ENCODE measurements around the gene PYDC1. TPM values are rescaled to one million over a fixed set of nuclear protein-coding genes. Genes with fewer than 3 reads are reported as not detected.
"Not testable (repeated sequence)": the region's sequence is repeated elsewhere in the genome, so short reads cannot be mapped to it uniquely, and the experiment has no call there.

PYDC1 gene
- total RNA-seq, 2 donors from 2014 or later = not detected

GRCh38 chr16:31181102-31181830 lies 35.7 kb downstream of the PYDC1 start:
- peak; percentile 63 for DNase-seq (ENCODE audit: low spot score)
- peaks cover 38% of the 10 kb centered on the region for H3K36me3 ChIP-seq
- TF ChIP-seq, protein P1, sequence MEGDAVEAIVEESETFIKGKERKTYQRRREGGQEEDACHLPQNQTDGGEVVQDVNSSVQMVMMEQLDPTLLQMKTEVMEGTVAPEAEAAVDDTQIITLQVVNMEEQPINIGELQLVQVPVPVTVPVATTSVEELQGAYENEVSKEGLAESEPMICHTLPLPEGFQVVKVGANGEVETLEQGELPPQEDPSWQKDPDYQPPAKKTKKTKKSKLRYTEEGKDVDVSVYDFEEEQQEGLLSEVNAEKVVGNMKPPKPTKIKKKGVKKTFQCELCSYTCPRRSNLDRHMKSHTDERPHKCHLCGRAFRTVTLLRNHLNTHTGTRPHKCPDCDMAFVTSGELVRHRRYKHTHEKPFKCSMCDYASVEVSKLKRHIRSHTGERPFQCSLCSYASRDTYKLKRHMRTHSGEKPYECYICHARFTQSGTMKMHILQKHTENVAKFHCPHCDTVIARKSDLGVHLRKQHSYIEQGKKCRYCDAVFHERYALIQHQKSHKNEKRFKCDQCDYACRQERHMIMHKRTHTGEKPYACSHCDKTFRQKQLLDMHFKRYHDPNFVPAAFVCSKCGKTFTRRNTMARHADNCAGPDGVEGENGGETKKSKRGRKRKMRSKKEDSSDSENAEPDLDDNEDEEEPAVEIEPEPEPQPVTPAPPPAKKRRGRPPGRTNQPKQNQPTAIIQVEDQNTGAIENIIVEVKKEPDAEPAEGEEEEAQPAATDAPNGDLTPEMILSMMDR (IDR thresholded peaks at IDR 0.05) = no peak
- H3K27ac ChIP-seq = peak overlapping the region; percentile 97 to 100
- H3K4me3 ChIP-seq = peak overlapping the region; percentile 94 to 99
- no peaks in the 10 kb centered on the region for H3K27me3 ChIP-seq
- H3K9me3 ChIP-seq = no peaks in the 10 kb centered on the region
- peaks cover 0 to 42% of the 10 kb centered on the region in 2 donors for H3K4me1 ChIP-seq

GRCh38 chr16:31179747-31180459 lies 37.0 kb downstream of the PYDC1 start, which contains the start of gene FUS:
FUS (plus strand) TSS chr16:31180139; CDS start chr16:31180215, 76 bp downstream.
- TF ChIP-seq, protein P1 (IDR thresholded peaks at IDR 0.05) = no peak
- H3K36me3 ChIP-seq = peaks cover 24% of the 10 kb centered on the region
- H3K4me3 ChIP-seq = peak within 1 kb of the TSS; percentile 94 to 99
- H3K4me1 ChIP-seq = peaks cover 0 to 42% of the 10 kb centered on the region in 2 donors
- H3K27ac ChIP-seq = peak within 1 kb of the TSS; percentile 97 to 100
- no peaks in the 10 kb centered on the region for H3K27me3 ChIP-seq
- H3K9me3 ChIP-seq = no peaks in the 10 kb centered on the region
- peak; percentile 94 for DNase-seq (ENCODE audit: low spot score)

DNA sequence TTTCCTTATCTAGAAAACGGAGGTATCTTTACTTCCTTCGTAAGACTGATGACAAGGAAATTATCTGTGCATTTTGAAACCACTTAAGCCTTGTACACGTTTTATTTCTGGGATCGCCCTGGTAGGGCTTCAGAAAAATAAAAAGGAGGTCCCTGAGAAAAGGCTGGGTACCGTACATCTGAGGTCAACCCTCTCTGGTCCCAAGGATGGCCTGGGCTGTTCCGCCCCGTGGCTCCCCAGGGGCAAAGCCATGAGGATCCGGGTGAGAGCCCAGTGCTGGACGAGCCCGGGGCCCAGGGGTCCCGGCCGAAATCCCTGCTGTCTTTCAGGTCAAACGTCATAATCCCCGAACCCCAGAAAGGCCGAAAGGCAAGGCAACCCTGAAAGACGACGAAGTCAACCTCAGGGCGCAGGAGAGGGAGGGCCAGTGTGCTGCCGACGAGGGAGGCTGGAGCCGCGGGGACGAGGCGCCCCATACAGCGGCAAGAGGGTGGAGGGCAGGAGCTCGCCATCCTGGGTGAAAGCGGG lies 37.7 kb downstream of the PYDC1 start:
- Histone ChIP-seq H3K4me1 (peaks cover 0 to 42% of the 10 kb centered on the region in 2 donors), H3K36me3 (peaks cover 18% of the 10 kb centered on the region), H3K27ac (peak overlapping the region; percentile 97 to 100), H3K27me3 (no peaks in the 10 kb centered on the region), H3K4me3 (peak overlapping the region; percentile 94 to 99), H3K9me3 (no peaks in the 10 kb centered on the region)
- TF ChIP-seq, protein P1 (IDR thresholded peaks at IDR 0.05) = no peak
- no peak for DNase-seq (ENCODE audit: low spot score)

DNA sequence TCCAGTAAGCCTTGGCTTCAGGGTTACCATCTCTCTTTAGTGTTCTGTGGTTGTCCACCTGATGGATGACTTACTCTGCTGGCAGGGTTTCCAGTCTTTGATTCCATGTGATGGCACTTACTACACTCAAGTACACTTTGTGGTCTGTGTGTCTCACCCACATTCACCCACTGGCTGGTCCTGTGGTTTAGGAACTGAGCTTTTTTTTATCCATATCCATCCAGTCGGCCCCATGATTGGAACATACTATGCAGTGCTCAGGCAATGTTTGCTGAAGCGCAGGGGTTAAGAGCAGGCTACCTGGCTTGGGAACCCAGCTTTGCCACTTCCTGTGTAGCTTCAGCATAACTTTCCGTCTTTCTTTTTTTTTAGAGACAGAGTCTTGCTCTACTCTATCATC lies 39.8 kb downstream of the PYDC1 start:
- Histone ChIP-seq H3K4me3 (no peak overlapping the region), H3K9me3 (no peaks in the 10 kb centered on the region), H3K4me1 (peaks cover 0 to 22% of the 10 kb centered on the region in 2 donors), H3K36me3 (no peaks in the 10 kb centered on the region), H3K27ac (no peak overlapping the region), H3K27me3 (no peaks in the 10 kb centered on the region)
- no peak for DNase-seq (ENCODE audit: low spot score)
- TF ChIP-seq, protein P1 (IDR thresholded peaks at IDR 0.05) = no peak

DNA sequence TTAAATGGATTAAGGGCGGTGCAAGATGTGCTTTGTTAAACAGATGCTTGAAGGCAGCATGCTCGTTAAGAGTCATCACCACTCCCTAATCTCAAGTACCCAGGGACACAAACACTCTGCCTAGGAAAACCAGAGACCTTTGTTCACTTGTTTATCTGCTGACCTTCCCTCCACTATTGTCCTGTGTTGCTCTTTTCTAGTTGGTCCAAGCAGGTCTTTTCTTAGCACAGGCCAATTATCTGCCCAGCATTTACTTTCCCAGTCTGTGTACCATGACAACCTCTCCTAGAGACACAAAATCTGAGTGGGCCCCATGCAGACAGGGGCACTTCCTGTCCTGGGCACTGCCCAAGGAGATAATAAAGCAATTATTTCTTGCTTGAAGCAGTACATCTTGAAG lies 46.9 kb downstream of the PYDC1 start:
- not testable (repeated sequence) for H3K27me3 ChIP-seq; H3K9me3 ChIP-seq; DNase-seq (ENCODE audit: low spot score); H3K4me3 ChIP-seq; H3K36me3 ChIP-seq; H3K4me1 ChIP-seq
- peak overlapping the region; percentile 37 to 53 for H3K27ac ChIP-seq

DNA sequence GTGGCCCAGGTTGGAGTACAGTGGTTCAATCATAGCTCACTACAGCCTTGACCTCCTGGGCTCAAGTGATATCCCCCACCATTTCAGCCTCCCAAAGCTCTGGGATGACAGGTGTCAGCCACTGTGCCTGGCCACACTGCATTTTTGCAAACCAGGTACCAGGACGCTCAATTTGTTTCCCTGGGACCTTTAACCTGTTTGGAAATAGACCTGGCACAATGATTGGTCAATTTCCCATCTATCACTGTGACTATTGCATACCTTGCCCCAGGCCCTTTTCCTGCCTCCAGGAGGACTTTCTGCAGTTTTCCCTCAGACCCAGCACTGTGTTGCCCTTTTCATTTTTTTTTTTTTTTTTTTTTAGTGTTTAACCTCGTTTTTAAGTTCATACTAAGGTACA lies 48.1 kb downstream of the PYDC1 start:
- H3K27ac ChIP-seq = no peak overlapping the region

More for the DNA sequence above, 48.1 kb downstream of the PYDC1 start:
- no peaks in the 10 kb centered on the region for H3K9me3 ChIP-seq
- no peaks in the 10 kb centered on the region for H3K27me3 ChIP-seq
- no peaks in the 10 kb centered on the region for H3K36me3 ChIP-seq
- no peak for DNase-seq (ENCODE audit: low spot score)
- no peak overlapping the region for H3K4me3 ChIP-seq
- TF ChIP-seq, protein P1 (IDR thresholded peaks at IDR 0.05) = no peak
- H3K4me1 ChIP-seq = peaks cover 0 to 7% of the 10 kb centered on the region in 2 donors
